Measurements from ENCODE around the gene TMEM238L. TPM values are rescaled to one million over a fixed set of nuclear protein-coding genes. Genes with fewer than 3 reads are reported as not detected.

The TMEM238L gene
- total RNA-seq, 4 donors from 2014 or later, result not detected

- H3K27me3 ChIP-seq, result no peaks in the 10 kb centered on the region
- 53 to 73% methylated on average over 5 to 7 of the region's 9 CpGs for whole genome bisulfite sequencing, 2 donors (ENCODE audit: low coverage in 1 of 2)
- no peak for ATAC-seq
- H3K4me1 ChIP-seq, result no peaks in the 10 kb centered on the region
- TF ChIP-seq POLR2A (IDR thresholded peaks at IDR 0.05) (no peak), POLR2AphosphoS5 (IDR thresholded peaks at IDR 0.05) (no peak), EP300 (IDR thresholded peaks at IDR 0.05) (no peak)
- TF ChIP-seq, protein P1, sequence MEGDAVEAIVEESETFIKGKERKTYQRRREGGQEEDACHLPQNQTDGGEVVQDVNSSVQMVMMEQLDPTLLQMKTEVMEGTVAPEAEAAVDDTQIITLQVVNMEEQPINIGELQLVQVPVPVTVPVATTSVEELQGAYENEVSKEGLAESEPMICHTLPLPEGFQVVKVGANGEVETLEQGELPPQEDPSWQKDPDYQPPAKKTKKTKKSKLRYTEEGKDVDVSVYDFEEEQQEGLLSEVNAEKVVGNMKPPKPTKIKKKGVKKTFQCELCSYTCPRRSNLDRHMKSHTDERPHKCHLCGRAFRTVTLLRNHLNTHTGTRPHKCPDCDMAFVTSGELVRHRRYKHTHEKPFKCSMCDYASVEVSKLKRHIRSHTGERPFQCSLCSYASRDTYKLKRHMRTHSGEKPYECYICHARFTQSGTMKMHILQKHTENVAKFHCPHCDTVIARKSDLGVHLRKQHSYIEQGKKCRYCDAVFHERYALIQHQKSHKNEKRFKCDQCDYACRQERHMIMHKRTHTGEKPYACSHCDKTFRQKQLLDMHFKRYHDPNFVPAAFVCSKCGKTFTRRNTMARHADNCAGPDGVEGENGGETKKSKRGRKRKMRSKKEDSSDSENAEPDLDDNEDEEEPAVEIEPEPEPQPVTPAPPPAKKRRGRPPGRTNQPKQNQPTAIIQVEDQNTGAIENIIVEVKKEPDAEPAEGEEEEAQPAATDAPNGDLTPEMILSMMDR (IDR thresholded peaks at IDR 0.05), result no peak
- no peaks in the 10 kb centered on the region for H3K9me3 ChIP-seq
- no peak overlapping the region for H3K4me3 ChIP-seq
- no peaks in the 10 kb centered on the region for H3K36me3 ChIP-seq
- H3K27ac ChIP-seq, result no peak overlapping the region
Measured at GRCh38 chr17:10806545-10807262, 2.8 kb upstream of the TMEM238L start.

- no peak for ATAC-seq
- no peak overlapping the region for H3K27ac ChIP-seq
- no peak overlapping the region for H3K4me3 ChIP-seq
- 93 to 96% methylated on average over 5 of the region's 6 CpGs for WGBS, 2 donors (ENCODE audit: low coverage in 1 of 2)
- no peaks in the 10 kb centered on the region for H3K36me3 ChIP-seq
- TF ChIP-seq POLR2A (IDR thresholded peaks at IDR 0.05) (no peak), POLR2AphosphoS5 (IDR thresholded peaks at IDR 0.05) (no peak), EP300 (IDR thresholded peaks at IDR 0.05) (no peak)
- TF ChIP-seq, protein P1 (IDR thresholded peaks at IDR 0.05), result no peak
- no peaks in the 10 kb centered on the region for H3K27me3 ChIP-seq
- H3K4me1 ChIP-seq, result no peaks in the 10 kb centered on the region
- H3K9me3 ChIP-seq, result no peaks in the 10 kb centered on the region
Measured at GRCh38 chr17:10805911-10806310, 2.0 kb upstream of the TMEM238L start.

- Histone ChIP-seq H3K36me3 (no peaks in the 10 kb centered on the region), H3K4me3 (no peak overlapping the region), H3K4me1 (no peaks in the 10 kb centered on the region), H3K9me3 (no peaks in the 10 kb centered on the region), H3K27me3 (no peaks in the 10 kb centered on the region), H3K27ac (no peak overlapping the region)
- 76 to 91% methylated on average over 3 to 7 of the region's 7 CpGs for WGBS, 2 donors (ENCODE audit: low coverage in 1 of 2)
- no peak for ATAC-seq
- TF ChIP-seq, protein P1 (IDR thresholded peaks at IDR 0.05), result no peak
- no peak for TF ChIP-seq EP300 (IDR thresholded peaks at IDR 0.05)
- no peak for TF ChIP-seq POLR2A (IDR thresholded peaks at IDR 0.05)
- no peak for TF ChIP-seq POLR2AphosphoS5 (IDR thresholded peaks at IDR 0.05)
Measured at GRCh38 chr17:10804546-10804945, 647 bp upstream of the TMEM238L start.

DNA sequence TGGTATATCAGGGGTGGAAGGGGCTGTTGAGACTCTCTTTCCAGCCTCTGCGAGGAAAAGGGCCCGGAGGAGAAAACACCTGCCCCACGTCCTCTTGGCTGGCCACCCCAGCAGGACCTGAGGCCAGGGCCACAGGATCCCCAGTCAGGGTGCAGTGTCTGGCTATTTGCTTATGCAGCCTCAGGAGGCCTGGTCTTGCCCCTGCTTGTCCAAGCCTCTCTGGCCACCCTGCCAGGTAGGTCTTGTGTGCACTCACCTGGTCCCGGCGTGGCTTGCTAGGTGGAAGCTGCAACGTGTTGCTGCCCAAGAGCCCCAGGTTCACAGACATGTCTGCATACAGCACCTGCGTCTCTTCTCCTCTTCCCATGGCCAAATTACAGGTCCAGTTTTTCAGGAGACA lies 549 bp downstream of the TMEM238L start:
- TF ChIP-seq, protein P1 (IDR thresholded peaks at IDR 0.05), result no peak
- TF ChIP-seq POLR2A (IDR thresholded peaks at IDR 0.05), result no peak
- no peak for TF ChIP-seq POLR2AphosphoS5 (IDR thresholded peaks at IDR 0.05)
- no peak for TF ChIP-seq EP300 (IDR thresholded peaks at IDR 0.05)
- Histone ChIP-seq H3K27ac (no peak overlapping the region), H3K27me3 (no peaks in the 10 kb centered on the region)

More for the DNA sequence above, 549 bp downstream of the TMEM238L start:
- WGBS, 2 donors (ENCODE audit: low coverage in 1 of 2), result 92% methylated on average over 2 of the region's 7 CpGs; no CpG with 5 or more reads in 1 of the 2 donors
- H3K9me3 ChIP-seq, result no peaks in the 10 kb centered on the region
- no peak for ATAC-seq
- no peak overlapping the region for H3K4me3 ChIP-seq
- H3K4me1 ChIP-seq, result peaks cover 0 to 1% (median under 1%) of the 10 kb centered on the region in 3 donors
- no peaks in the 10 kb centered on the region for H3K36me3 ChIP-seq

Data from gastroesophageal sphincter (tissue), 4 donors.